Activated CD8-positive, alpha-beta T cell treated with anti-CD3 and anti-CD28 coated beads for 36 hours (primary cell): ENCODE data around the gene FCGBP. TPM values are rescaled to one million over a fixed set of nuclear protein-coding genes. Genes with fewer than 3 reads are reported as not detected.

Experiments used
- ATAC-seq: fragments of 200-7000 bp; cut with Tn5 transposase; one replicate; pipeline ENCODE4 v1.10.0; 2021; ENCODE audit warnings: mild to moderate bottlenecking, moderate library complexity
- CTCF ChIA-PET: fragments of 350-600 bp; sonication (Branson Sonifier 250); formaldehyde crosslinking; loops from one replicate; lab custom pipeline; 2021; ENCODE audit warnings: antibody characterized with exemption; lab: Charles Lee
- POLR2A ChIA-PET: fragments of 350-600 bp; sonication (Branson Sonifier 250); formaldehyde crosslinking; loops from one replicate; lab custom pipeline; 2021; ENCODE audit warnings: antibody characterized with exemption; lab: Charles Lee
- DNase-seq: peaks from one replicate; pipeline ENCODE4 v3.0.0-alpha.2; 2020
- H3K27ac Mint-ChIP-seq: one replicate; pipeline ENCODE4 v1.8.0; 2021; ENCODE audit warnings: mild to moderate bottlenecking, mixed read lengths
- H3K27me3 Mint-ChIP-seq: one replicate; pipeline ENCODE4 v1.8.0; 2021; ENCODE audit warnings: mixed read lengths
- H3K36me3 Mint-ChIP-seq: one replicate; pipeline ENCODE4 v1.8.0; 2021; ENCODE audit warnings: low read depth, mixed read lengths
- H3K4me1 Mint-ChIP-seq: one replicate; pipeline ENCODE4 v1.8.0; 2021; ENCODE audit warnings: low read depth, mixed read lengths
- H3K4me3 Mint-ChIP-seq: one replicate; pipeline ENCODE4 v1.8.0; 2021; ENCODE audit warnings: mild to moderate bottlenecking, moderate library complexity, mixed read lengths
- H3K9me3 Mint-ChIP-seq: one replicate; pipeline ENCODE4 v1.8.0; 2021; ENCODE audit warnings: mixed read lengths
- intact Hi-C: fragments of 100-400 bp; cut with micrococcal nuclease; formaldehyde crosslinking; loops from one replicate; pipeline ENCODE4 v1.10.0; 2022
- total RNA-seq, 2 experiments: library from RNA; stranded (reverse); gene quantifications; one replicate each; pipeline ENCODE4 v1.2.3, GENCODE V29; 2021
- TF ChIP-seq, protein P1 (sequence below): fragments of 200-600 bp; IDR thresholded peaks from one replicate; pipeline ENCODE4 v1.8.0; 2022; ENCODE audit warnings: antibody characterized with exemption, mild to moderate bottlenecking

The FCGBP gene
- total RNA-seq, 2 experiments from 2014 or later = 4.8 to 6.9 TPM

DNA sequence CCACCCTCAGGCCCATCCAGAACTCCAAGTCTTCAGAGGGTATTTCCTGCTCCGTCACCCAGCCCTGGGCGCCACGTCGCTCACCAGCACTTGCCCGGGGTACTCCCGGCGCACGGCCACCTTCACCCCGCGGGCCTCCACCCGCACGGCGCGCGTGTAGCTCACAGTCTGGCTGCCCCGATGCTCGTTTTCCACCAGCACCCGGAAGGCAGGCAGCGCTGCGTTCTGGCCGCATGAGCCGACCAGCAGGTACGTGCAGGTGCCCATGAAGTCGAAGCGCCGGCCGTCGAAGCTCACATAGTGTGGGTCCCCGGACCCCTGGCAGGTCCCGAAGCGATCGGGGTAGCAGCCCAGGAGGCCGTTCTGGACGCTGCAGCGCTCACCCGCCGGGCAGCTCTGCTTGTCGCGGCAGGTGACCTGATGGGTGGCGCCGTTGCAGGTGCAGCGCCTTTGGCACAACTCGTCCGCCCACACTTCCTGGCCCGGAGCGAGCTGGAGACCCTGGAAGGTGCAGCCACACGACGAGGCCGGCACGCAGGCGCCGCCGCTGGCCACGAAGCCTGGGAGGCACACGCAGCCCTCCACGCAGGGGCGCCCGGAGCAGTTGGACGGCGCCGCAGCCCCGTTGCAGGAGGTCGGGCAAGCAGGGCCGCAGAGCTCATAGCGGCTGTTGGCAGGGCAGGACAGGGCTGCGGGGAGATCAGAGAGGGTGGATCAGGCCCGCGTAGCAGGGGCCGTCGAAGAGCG, 19.2 kb downstream of the FCGBP start:
- peaks cover 9% of the 10 kb centered on the region for H3K36me3 Mint-ChIP-seq
- TF ChIP-seq, protein P1, sequence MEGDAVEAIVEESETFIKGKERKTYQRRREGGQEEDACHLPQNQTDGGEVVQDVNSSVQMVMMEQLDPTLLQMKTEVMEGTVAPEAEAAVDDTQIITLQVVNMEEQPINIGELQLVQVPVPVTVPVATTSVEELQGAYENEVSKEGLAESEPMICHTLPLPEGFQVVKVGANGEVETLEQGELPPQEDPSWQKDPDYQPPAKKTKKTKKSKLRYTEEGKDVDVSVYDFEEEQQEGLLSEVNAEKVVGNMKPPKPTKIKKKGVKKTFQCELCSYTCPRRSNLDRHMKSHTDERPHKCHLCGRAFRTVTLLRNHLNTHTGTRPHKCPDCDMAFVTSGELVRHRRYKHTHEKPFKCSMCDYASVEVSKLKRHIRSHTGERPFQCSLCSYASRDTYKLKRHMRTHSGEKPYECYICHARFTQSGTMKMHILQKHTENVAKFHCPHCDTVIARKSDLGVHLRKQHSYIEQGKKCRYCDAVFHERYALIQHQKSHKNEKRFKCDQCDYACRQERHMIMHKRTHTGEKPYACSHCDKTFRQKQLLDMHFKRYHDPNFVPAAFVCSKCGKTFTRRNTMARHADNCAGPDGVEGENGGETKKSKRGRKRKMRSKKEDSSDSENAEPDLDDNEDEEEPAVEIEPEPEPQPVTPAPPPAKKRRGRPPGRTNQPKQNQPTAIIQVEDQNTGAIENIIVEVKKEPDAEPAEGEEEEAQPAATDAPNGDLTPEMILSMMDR = no peak
- no peak overlapping the region for H3K27ac Mint-ChIP-seq
- peaks cover 4% of the 10 kb centered on the region for H3K4me1 Mint-ChIP-seq
- ATAC-seq (no peak), DNase-seq (no peak)
- no peak overlapping the region for H3K4me3 Mint-ChIP-seq
- POLR2A ChIA-PET = interaction anchor here (0.9 to 1.4 kb wide), 3 partner anchors 8 to 82 kb away, joined by 3 to 4 read pairs (median 3); partner anchors contain the start of gene ZNF546
- H3K9me3 Mint-ChIP-seq = no peaks in the 10 kb centered on the region
- CTCF ChIA-PET = interaction anchor here (1.0 to 3.3 kb wide), 2 partner anchors 55 to 134 kb away, joined by 3 to 9 read pairs; partner anchors contain the start of gene PSMC4
- intact Hi-C loops = no loop called here
- H3K27me3 Mint-ChIP-seq = no peaks in the 10 kb centered on the region

DNA sequence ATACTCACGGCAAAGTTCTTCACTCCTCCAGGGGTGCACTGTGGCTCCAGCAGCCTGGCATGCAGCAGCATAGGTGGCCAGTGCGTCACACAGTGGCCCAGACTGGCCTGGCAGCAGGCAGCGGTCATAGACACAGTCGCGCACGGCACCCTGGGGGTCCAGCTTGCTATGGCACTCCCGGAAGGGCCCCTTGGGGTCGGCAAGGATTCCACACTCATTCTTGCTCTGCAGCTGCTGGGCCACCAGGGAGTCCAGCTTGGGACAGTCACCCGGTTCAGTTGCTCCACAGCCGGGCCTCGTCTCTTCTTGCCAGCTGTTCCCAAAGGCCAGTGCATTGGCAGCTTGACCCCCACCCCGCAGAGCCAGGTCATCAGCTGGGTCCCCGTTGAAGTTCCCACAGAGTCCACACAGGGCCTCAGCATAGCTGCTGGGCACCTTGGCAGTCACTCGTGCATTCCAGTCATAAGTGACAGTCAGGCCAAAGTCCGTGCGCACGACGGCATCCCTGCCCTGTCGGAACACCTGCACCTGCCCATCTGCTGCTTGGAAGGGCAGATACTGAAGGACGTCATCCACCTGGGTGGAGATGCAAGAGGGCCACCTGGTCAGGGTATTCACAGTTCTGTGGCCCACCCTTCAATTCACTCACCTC, 20.6 kb downstream of the FCGBP start:
- TF ChIP-seq, protein P1 = no peak
- Mint-ChIP-seq H3K36me3 (peaks cover 2% of the 10 kb centered on the region), H3K4me1 (peaks cover 4% of the 10 kb centered on the region), H3K9me3 (no peaks in the 10 kb centered on the region), H3K27ac (no peak overlapping the region), H3K4me3 (no peak overlapping the region), H3K27me3 (no peaks in the 10 kb centered on the region)
- DNase-seq = no peak
- ATAC-seq = no peak
- ChIA-PET CTCF (interaction anchor here (1.0 to 3.3 kb wide), 2 partner anchors 29 to 57 kb away, joined by 3 to 9 read pairs; partner anchors contain the start of gene PSMC4), POLR2A (no interaction called here)
- intact Hi-C loops = no loop called here

DNA sequence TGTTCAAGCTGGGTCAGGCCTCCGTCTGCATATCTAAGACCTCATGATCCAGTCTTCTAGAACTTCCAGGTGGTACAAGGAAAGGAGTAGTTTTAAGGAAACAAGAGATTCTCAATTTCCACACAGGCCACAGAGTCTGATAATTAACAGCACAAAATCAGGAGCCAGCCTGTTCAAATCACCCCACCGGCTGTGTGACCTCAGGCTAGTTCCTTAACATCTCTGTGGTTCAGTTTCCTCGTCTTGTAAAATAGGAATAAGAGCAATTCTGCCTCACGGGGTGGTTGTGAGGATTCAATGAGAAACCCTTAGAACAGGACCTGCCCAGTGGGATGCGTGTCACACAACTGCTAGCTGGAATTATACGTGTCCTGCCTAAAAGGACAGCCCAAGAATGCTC, 25.6 kb downstream of the FCGBP start:
- ChIA-PET POLR2A (no interaction called here), CTCF (no interaction called here)
- peaks cover 2% of the 10 kb centered on the region for H3K36me3 Mint-ChIP-seq
- DNase-seq (no peak), ATAC-seq (no peak)
- H3K4me1 Mint-ChIP-seq = peaks cover 9% of the 10 kb centered on the region
- no peak overlapping the region for H3K4me3 Mint-ChIP-seq
- peak overlapping the region; percentile 28 for H3K27ac Mint-ChIP-seq
- TF ChIP-seq, protein P1 = no peak
- no peaks in the 10 kb centered on the region for H3K27me3 Mint-ChIP-seq
- intact Hi-C loops = no loop called here
- no peaks in the 10 kb centered on the region for H3K9me3 Mint-ChIP-seq

DNA sequence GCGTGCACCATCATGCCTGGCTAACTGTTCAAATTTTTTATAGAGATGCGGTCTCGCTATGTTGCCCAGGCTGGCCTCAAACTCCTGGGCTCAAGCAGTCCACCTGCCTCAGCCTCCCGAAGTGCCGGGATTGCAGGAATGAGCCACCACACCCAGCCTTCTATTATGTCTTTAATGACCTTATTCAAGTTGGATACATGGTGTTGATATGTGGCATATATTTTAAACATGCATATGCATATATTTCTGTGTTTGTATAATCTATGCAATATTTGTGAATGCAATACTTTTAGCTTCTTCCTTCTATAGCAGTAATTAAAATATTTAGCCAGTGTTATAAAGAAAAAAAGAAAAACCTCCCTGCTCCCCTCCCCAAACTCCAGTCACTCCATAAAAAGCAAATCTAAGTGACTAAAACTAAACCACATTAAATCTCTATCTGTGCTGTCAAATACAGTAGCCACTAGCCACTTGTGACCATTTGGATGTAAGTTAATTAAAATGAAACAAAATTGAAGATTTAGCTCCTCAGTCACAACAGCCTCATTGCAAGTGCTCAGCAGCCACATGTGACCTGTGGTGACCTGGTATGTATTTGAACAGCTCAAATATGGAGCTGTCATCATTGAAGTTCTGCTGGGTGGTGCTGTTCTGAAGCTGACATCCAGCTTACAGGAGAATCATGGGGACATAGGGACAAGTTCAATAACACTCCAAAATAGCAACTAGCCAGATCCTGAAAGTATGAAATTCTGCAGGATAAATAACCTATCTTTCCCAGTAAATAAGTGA, 27.4 kb downstream of the FCGBP start:
- DNase-seq (no peak), ATAC-seq (no peak)
- no peak overlapping the region for H3K27ac Mint-ChIP-seq
- TF ChIP-seq, protein P1 = no peak
- POLR2A ChIA-PET = interaction anchor here (0.8 to 0.9 kb wide), 2 partner anchors 8 to 19 kb away, joined by 3 read pairs; no protein-coding TSS in a partner anchor
- H3K36me3 Mint-ChIP-seq = peaks cover 2% of the 10 kb centered on the region
- no peak overlapping the region for H3K4me3 Mint-ChIP-seq
- no peaks in the 10 kb centered on the region for H3K9me3 Mint-ChIP-seq
- H3K27me3 Mint-ChIP-seq = no peaks in the 10 kb centered on the region
- CTCF ChIA-PET = interaction anchor here (1.1 to 2.9 kb wide), 2 partner anchors 11 to 64 kb away, joined by 3 to 13 read pairs; partner anchors contain the start of gene PSMC4
- intact Hi-C loops = no loop called here
- peaks cover 9% of the 10 kb centered on the region for H3K4me1 Mint-ChIP-seq
